WTC11 (cell line): ENCODE data around the gene CD37. TPM values are rescaled to one million over a fixed set of nuclear protein-coding genes. Genes with fewer than 3 reads are reported as not detected.

ENCODE experiments used
- ATAC-seq: fragments of 200-7000 bp; cut with Tn5 transposase; 2 replicates; pipeline ENCODE4 v1.10.0; 2021; ENCODE audit warnings: mild to moderate bottlenecking, moderate library complexity
- CTCF ChIA-PET: fragments of 300-600 bp; sonication (Branson Sonifier 250); formaldehyde crosslinking; loops from one replicate; lab custom pipeline; 2021; ENCODE audit warnings: antibody characterized with exemption; lab: Charles Lee
- POLR2A ChIA-PET: fragments of 350-600 bp; sonication (Branson Sonifier 250); formaldehyde crosslinking; loops from one replicate; lab custom pipeline; 2021; ENCODE audit warnings: antibody characterized with exemption; lab: Charles Lee
- DNase-seq: peaks from one replicate; pipeline ENCODE4 v3.0.0; 2021; ENCODE audit warnings: low spot score
- H3K27ac Mint-ChIP-seq: 2 replicates; pipeline ENCODE4 v1.8.0; 2021; ENCODE audit warnings: mixed read lengths
- H3K27me3 Mint-ChIP-seq: 2 replicates; pipeline ENCODE4 v1.8.0; 2021; ENCODE audit warnings: low read depth, mild to moderate bottlenecking, moderate library complexity, mixed read lengths
- H3K36me3 Mint-ChIP-seq: 2 replicates; pipeline ENCODE4 v1.8.0; 2021; ENCODE audit warnings: mixed read lengths
- H3K4me1 Mint-ChIP-seq: 2 replicates; pipeline ENCODE4 v1.8.0; 2022; ENCODE audit warnings: mixed read lengths
- H3K4me3 Mint-ChIP-seq: 2 replicates; pipeline ENCODE4 v1.8.0; 2021; ENCODE audit warnings: mild to moderate bottlenecking, moderate library complexity, mixed read lengths
- H3K9me3 Mint-ChIP-seq: 2 replicates; pipeline ENCODE4 v1.8.0; 2021; ENCODE audit warnings: mixed read lengths
- ARID4B ChIP-seq: sonication (generic); formaldehyde crosslinking; IDR thresholded peaks from 2 replicates; pipeline ENCODE4 v1.8.0; 2023; ENCODE audit warnings: missing genetic modification reagents, mild to moderate bottlenecking, borderline replicate concordance
- ELF4 ChIP-seq: sonication (generic); formaldehyde crosslinking; IDR thresholded peaks from 2 replicates; pipeline ENCODE4 v1.8.1; 2022; ENCODE audit warnings: low read depth, mild to moderate bottlenecking, moderate library complexity, missing genetic modification reagents
- GABPB1 ChIP-seq: sonication (generic); formaldehyde crosslinking; IDR thresholded peaks from 2 replicates; pipeline ENCODE4 v1.8.1; 2023; ENCODE audit warnings: mild to moderate bottlenecking, missing genetic modification reagents
- STAT6 ChIP-seq: sonication (generic); formaldehyde crosslinking; conservative IDR thresholded peaks from 2 replicates; pipeline ENCODE4 v1.8.1; 2023; ENCODE audit warnings: mild to moderate bottlenecking, low read depth, missing genetic modification reagents, moderate library complexity
- USF1 ChIP-seq: sonication (generic); formaldehyde crosslinking; IDR thresholded peaks from 2 replicates; pipeline ENCODE4 v1.8.0; 2022; ENCODE audit warnings: mild to moderate bottlenecking, missing genetic modification reagents
- microRNA-seq: library from miRNA; unstranded; fragments of <30 nt; microRNA quantifications from one replicate; pipeline ENCODE4 v1.2.0, GENCODE V29; 2022; ENCODE audit warnings: borderline number of aligned reads
- total RNA-seq: library from RNA; stranded (reverse); gene quantifications from 3 replicates; pipeline ENCODE4 v1.2.3, GENCODE V29; 2021

Gene CD37
- total RNA-seq, 1 experiment from 2014 or later, result 1.6 TPM

- TF ChIP-seq STAT6, result no peak
Observed at GRCh38 chr19:49387936-49388372, 52.7 kb downstream of the CD37 start, which contains the start of gene KASH5 (continued).

- no peak overlapping the region for H3K4me3 Mint-ChIP-seq
- H3K4me1 Mint-ChIP-seq, result peaks cover 13% of the 10 kb centered on the region
- ChIA-PET POLR2A (no interaction called here), CTCF (interaction anchor here (0.6 to 5.3 kb wide), 7 partner anchors 26 to 67 kb away, joined by 3 to 120 read pairs (median 6); partner anchors contain the start of genes DKKL1, GFY and PTH2)
- no peak overlapping the region for H3K27ac Mint-ChIP-seq
- no peaks in the 10 kb centered on the region for H3K36me3 Mint-ChIP-seq
- peaks cover 16% of the 10 kb centered on the region for H3K27me3 Mint-ChIP-seq
- no peaks in the 10 kb centered on the region for H3K9me3 Mint-ChIP-seq
- TF ChIP-seq USF1 (CRISPR knock-in tag) (no peak), GABPB1 (CRISPR knock-in tag) (no peak), ELF4 (CRISPR knock-in tag) (no peak), ARID4B (CRISPR knock-in tag) (no peak)
- no peak for DNase-seq
- no peak for ATAC-seq
Observed at GRCh38 chr19:49389406-49389805, 54.2 kb downstream of the CD37 start.

Small RNA genes lying within 50 kb of the gene (microRNA-seq; reads per million reads assigned to microRNA genes)
- gene MIR4324, result not detected

Other genes with a start within 250 kb of the CD37 start
- 253 to 267 TPM (median 266 TPM) in 3 replicates for gene SNRNP70, start 250.0 kb upstream of the CD37 start, total RNA-seq
- gene LIN7B, start 221.0 kb upstream of the CD37 start, total RNA-seq, result 5.1 to 5.7 TPM (median 5.1 TPM) in 3 replicates
- 3.1 to 3.4 TPM (median 3.2 TPM) in 3 replicates for gene C19orf73, start 216.3 kb upstream of the CD37 start, total RNA-seq
- gene PPFIA3, start 215.9 kb upstream of the CD37 start, total RNA-seq, result 25.5 to 30.1 TPM (median 27.3 TPM) in 3 replicates
- 1.9 to 5.0 TPM (median 4.6 TPM) in 3 replicates for gene HRC, start 180.0 kb upstream of the CD37 start, total RNA-seq
- gene TRPM4, start 177.6 kb upstream of the CD37 start, total RNA-seq, result 15.5 to 24.8 TPM (median 23.6 TPM) in 3 replicates
- gene SLC6A16, start 10.2 kb upstream of the CD37 start, total RNA-seq, result 1.5 to 2.2 TPM (median 2.1 TPM) in 3 replicates
- 104 to 106 TPM (median 104 TPM) in 3 replicates for gene TEAD2, start 27.0 kb downstream of the CD37 start, total RNA-seq
- gene DKKL1, start 28.5 kb downstream of the CD37 start, total RNA-seq, result 2.4 to 3.0 TPM (median 2.9 TPM) in 3 replicates
- gene KASH5, start 52.8 kb downstream of the CD37 start, total RNA-seq, result 0.14 to 0.42 TPM in 2 of 3 replicates, not detected in the other
- gene PTH2, start 88.0 kb downstream of the CD37 start, total RNA-seq, result 1.0 to 1.7 TPM (median 1.5 TPM) in 3 replicates
- 0.85 to 1.4 TPM (median 0.87 TPM) in 3 replicates for gene GFY, start 90.0 kb downstream of the CD37 start, total RNA-seq
- 1.6 to 2.8 TPM (median 2.1 TPM) in 3 replicates for gene SLC17A7, start 106.1 kb downstream of the CD37 start, total RNA-seq
- gene PIH1D1, start 116.4 kb downstream of the CD37 start, total RNA-seq, result 153 to 170 TPM (median 156 TPM) in 3 replicates
- 44.3 to 53.6 TPM (median 52.6 TPM) in 3 replicates for gene ALDH16A1, start 117.8 kb downstream of the CD37 start, total RNA-seq
- gene FLT3LG, start 138.8 kb downstream of the CD37 start, total RNA-seq, result 2.9 to 5.3 TPM (median 3.6 TPM) in 3 replicates
- 3,861 to 4,362 TPM (median 4,362 TPM) in 3 replicates for gene RPL13A, start 152.2 kb downstream of the CD37 start, total RNA-seq
- gene RPS11, start 161.0 kb downstream of the CD37 start, total RNA-seq, result 2,299 to 2,683 TPM (median 2,679 TPM) in 3 replicates
- 53.8 to 69.9 TPM (median 61.2 TPM) in 3 replicates for gene FCGRT, start 177.3 kb downstream of the CD37 start, total RNA-seq
- 14.3 to 20.6 TPM (median 20.3 TPM) in 3 replicates for gene RCN3, start 192.6 kb downstream of the CD37 start, total RNA-seq
- gene NOSIP, start 245.2 kb downstream of the CD37 start, total RNA-seq, result 82.3 to 97.9 TPM (median 87.6 TPM) in 3 replicates
- 5.9 to 7.0 TPM (median 6.9 TPM) in 3 replicates for gene PRRG2, start 245.9 kb downstream of the CD37 start, total RNA-seq